ENCODE measurements around the gene RYR2. TPM values are rescaled to one million over a fixed set of nuclear protein-coding genes. Genes with fewer than 3 reads are reported as not detected.

The RYR2 gene
- total RNA-seq, 4 donors from 2014 or later: 0.88 to 8.4 (median 5.5) TPM

GRCh38 chr1:237133921-237134320 lies 91.9 kb downstream of the RYR2 start:
- Histone ChIP-seq H3K9me3 (peaks cover 0 to 4% of the 10 kb centered on the region in 2 donors), H3K4me1 (no peaks in the 10 kb centered on the region), H3K27ac (no peak overlapping the region), H3K4me3 (no peak overlapping the region), H3K36me3 (no peaks in the 10 kb centered on the region), H3K27me3 (no peaks in the 10 kb centered on the region)
- DNase-seq: no peak
- intact Hi-C loops (cut with DNase I; ENCODE audit: low total_unique reads): no loop called here
- TF ChIP-seq POLR2A (IDR thresholded peaks at IDR 0.05) (no peak), CTCF (IDR thresholded peaks at IDR 0.05) (no peak)

GRCh38 chr1:237134929-237135328 lies 92.9 kb downstream of the RYR2 start:
- H3K9me3 ChIP-seq: peaks cover 0 to 4% of the 10 kb centered on the region in 2 donors
- no peak for TF ChIP-seq POLR2A (IDR thresholded peaks at IDR 0.05)
- TF ChIP-seq CTCF (IDR thresholded peaks at IDR 0.05): no peak
- H3K4me1 ChIP-seq: no peaks in the 10 kb centered on the region
- DNase-seq: no peak
- H3K27ac ChIP-seq: no peak overlapping the region
- no peaks in the 10 kb centered on the region for H3K36me3 ChIP-seq
- no peak overlapping the region for H3K4me3 ChIP-seq
- intact Hi-C loops (cut with DNase I; ENCODE audit: low total_unique reads): no loop called here
- no peaks in the 10 kb centered on the region for H3K27me3 ChIP-seq

GRCh38 chr1:237138551-237138950 lies 96.6 kb downstream of the RYR2 start:
- no peak for DNase-seq
- no peaks in the 10 kb centered on the region for H3K9me3 ChIP-seq
- intact Hi-C loops (cut with DNase I; ENCODE audit: low total_unique reads): no loop called here
- no peaks in the 10 kb centered on the region for H3K36me3 ChIP-seq
- no peaks in the 10 kb centered on the region for H3K27me3 ChIP-seq
- TF ChIP-seq CTCF (IDR thresholded peaks at IDR 0.05) (no peak), POLR2A (IDR thresholded peaks at IDR 0.05) (no peak)
- H3K4me1 ChIP-seq: no peaks in the 10 kb centered on the region
- no peak overlapping the region for H3K27ac ChIP-seq
- H3K4me3 ChIP-seq: no peak overlapping the region

- Histone ChIP-seq H3K4me3 (no peak overlapping the region), H3K27me3 (no peaks in the 10 kb centered on the region), H3K36me3 (no peaks in the 10 kb centered on the region), H3K27ac (no peak overlapping the region), H3K4me1 (no peaks in the 10 kb centered on the region), H3K9me3 (no peaks in the 10 kb centered on the region)
- intact Hi-C loops (cut with DNase I; ENCODE audit: low total_unique reads): no loop called here
- no peak for DNase-seq
- no peak for TF ChIP-seq CTCF (IDR thresholded peaks at IDR 0.05)
- no peak for TF ChIP-seq POLR2A (IDR thresholded peaks at IDR 0.05)
Observed at GRCh38 chr1:237139732-237140131, 97.7 kb downstream of the RYR2 start.

GRCh38 chr1:237140986-237141385 lies 99.0 kb downstream of the RYR2 start:
- TF ChIP-seq CTCF (IDR thresholded peaks at IDR 0.05): no peak
- no peak for TF ChIP-seq POLR2A (IDR thresholded peaks at IDR 0.05)
- H3K27ac ChIP-seq: peak overlapping the region; percentile 33 to 36
- no peaks in the 10 kb centered on the region for H3K27me3 ChIP-seq
- no peaks in the 10 kb centered on the region for H3K9me3 ChIP-seq
- intact Hi-C loops (cut with DNase I; ENCODE audit: low total_unique reads): no loop called here
- H3K36me3 ChIP-seq: no peaks in the 10 kb centered on the region
- H3K4me3 ChIP-seq: no peak overlapping the region
- no peaks in the 10 kb centered on the region for H3K4me1 ChIP-seq
- no peak for DNase-seq
